C4-2B (cell line): ENCODE measurements around the gene SPATA18.

Experiments used
- ZFX ChIP-seq: fragments of 450-650 bp; IDR thresholded peaks from 2 replicates; pipeline ENCODE4 v1.6.1; 2017
- TF ChIP-seq, protein P1 (sequence below): fragments of 450-650 bp; conservative IDR thresholded peaks from 2 replicates; pipeline ENCODE4 v1.5.1; 2017; ENCODE audit warnings: mild to moderate bottlenecking

DNA sequence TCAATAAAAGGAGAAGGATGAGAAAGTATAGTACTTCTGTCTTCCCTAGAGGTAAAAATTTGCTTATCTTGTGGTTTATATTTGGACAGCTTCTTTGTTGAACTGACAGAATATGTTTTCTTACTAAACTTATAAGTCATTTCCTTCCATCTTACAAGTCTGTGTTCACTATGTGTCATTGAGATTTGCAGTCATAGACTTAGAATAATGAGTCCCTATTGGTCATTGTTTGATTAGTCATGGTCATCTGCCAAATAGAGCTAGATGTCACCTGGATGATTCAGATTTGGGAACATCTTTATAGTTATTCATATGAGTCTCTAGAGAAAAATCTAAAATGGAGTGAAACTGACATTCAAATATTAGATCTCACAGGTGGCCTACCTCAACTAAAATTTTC lies 51.5 kb downstream of the SPATA18 start:
- TF ChIP-seq, protein P1, sequence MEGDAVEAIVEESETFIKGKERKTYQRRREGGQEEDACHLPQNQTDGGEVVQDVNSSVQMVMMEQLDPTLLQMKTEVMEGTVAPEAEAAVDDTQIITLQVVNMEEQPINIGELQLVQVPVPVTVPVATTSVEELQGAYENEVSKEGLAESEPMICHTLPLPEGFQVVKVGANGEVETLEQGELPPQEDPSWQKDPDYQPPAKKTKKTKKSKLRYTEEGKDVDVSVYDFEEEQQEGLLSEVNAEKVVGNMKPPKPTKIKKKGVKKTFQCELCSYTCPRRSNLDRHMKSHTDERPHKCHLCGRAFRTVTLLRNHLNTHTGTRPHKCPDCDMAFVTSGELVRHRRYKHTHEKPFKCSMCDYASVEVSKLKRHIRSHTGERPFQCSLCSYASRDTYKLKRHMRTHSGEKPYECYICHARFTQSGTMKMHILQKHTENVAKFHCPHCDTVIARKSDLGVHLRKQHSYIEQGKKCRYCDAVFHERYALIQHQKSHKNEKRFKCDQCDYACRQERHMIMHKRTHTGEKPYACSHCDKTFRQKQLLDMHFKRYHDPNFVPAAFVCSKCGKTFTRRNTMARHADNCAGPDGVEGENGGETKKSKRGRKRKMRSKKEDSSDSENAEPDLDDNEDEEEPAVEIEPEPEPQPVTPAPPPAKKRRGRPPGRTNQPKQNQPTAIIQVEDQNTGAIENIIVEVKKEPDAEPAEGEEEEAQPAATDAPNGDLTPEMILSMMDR = no peak
- TF ChIP-seq ZFX = no peak
